H1 (cell line): ENCODE data around the gene PDE4B. TPM values are rescaled to one million over a fixed set of nuclear protein-coding genes. Genes with fewer than 3 reads are reported as not detected.

ENCODE experiments used
- CTCF ChIA-PET: fragments of 300-600 bp; sonication (Branson Sonifier 250); formaldehyde crosslinking; loops from one replicate; lab custom pipeline; 2021; ENCODE audit not compliant: partially characterized antibody; lab: Charles Lee
- POLR2A ChIA-PET: fragments of 300-600 bp; sonication (Branson Sonifier 250); formaldehyde crosslinking; loops from one replicate; lab custom pipeline; 2021; ENCODE audit warnings: inconsistent platforms; ENCODE audit not compliant: partially characterized antibody; lab: Charles Lee
- DNase-seq, 2 experiments: peaks; one replicate each; pipeline versions ENCODE4 v3.0.0 to v3.0.0-alpha.2; 2010 to 2022; ENCODE audit warnings: low spot score in 2 of 2, low read depth in 1 of 2, mixed read lengths in 1 of 2
- FAIRE-seq: peaks from 2 replicates; lab custom pipeline; 2011; peaks lifted over from hg19 to GRCh38; lab: Jason Lieb, UNC
- H2AFZ ChIP-seq: 2 replicates; pipeline ENCODE4 v1.8.1; 2012; ENCODE audit warnings: low read length, inconsistent platforms
- H2AK5ac ChIP-seq: 2 replicates; pipeline ENCODE4 v1.6.1; 2013; ENCODE audit warnings: low read depth, low read length
- H2BK120ac ChIP-seq: replicated peaks from 2 replicates; pipeline ENCODE3; 2013; ENCODE audit warnings: low read depth, low read length, inconsistent platforms
- H2BK12ac ChIP-seq: 2 replicates; pipeline ENCODE4 v1.6.1; 2013; ENCODE audit warnings: low read depth, low read length
- H2BK15ac ChIP-seq: 2 replicates; pipeline ENCODE4 v1.6.1; 2013; ENCODE audit warnings: low read length
- H2BK20ac ChIP-seq: 2 replicates; pipeline ENCODE4 v1.6.1; 2013; ENCODE audit warnings: low read length
- H2BK5ac ChIP-seq: 2 replicates; pipeline ENCODE4 v1.6.1; 2013; ENCODE audit warnings: low read depth, low read length
- H3K14ac ChIP-seq: 2 replicates; pipeline ENCODE4 v1.6.1; 2013; ENCODE audit warnings: inconsistent platforms; ENCODE audit not compliant: insufficient read length
- H3K18ac ChIP-seq: 2 replicates; pipeline ENCODE4 v1.6.1; 2013; ENCODE audit warnings: low read length; ENCODE audit errors: extremely low read depth
- H3K23ac ChIP-seq: 2 replicates; pipeline ENCODE4 v1.6.1; 2013; ENCODE audit warnings: inconsistent platforms; ENCODE audit not compliant: insufficient read length
- H3K23me2 ChIP-seq: 2 replicates; pipeline ENCODE4 v1.6.1; 2013; ENCODE audit warnings: low read depth, low read length
- H3K27ac ChIP-seq: 2 replicates; pipeline ENCODE4 v1.6.1; 2011; ENCODE audit warnings: low read depth, low read length, inconsistent platforms
- H3K27me3 ChIP-seq, 4 experiments: replicated peaks in 1 of 4; 1 replicate in 1 of 4; 2 replicates in 3 of 4; pipeline versions ENCODE4 v1.6.1 to v1.8.1; 2011 to 2013; ENCODE audit warnings: low read length in 3 of 4, mild to moderate bottlenecking in 3 of 4, inconsistent platforms in 2 of 4, mixed read lengths in 2 of 4, moderate library complexity in 1 of 4; ENCODE audit not compliant: control insufficient read depth in 3 of 4, insufficient read depth in 3 of 4; ENCODE audit errors: extremely low read depth in 1 of 4
- H3K36me3 ChIP-seq, 4 experiments: 2 replicates each; pipeline versions ENCODE4 v1.6.1 to v1.8.1; 2011 to 2013; ENCODE audit warnings: mild to moderate bottlenecking in 4 of 4, low read length in 3 of 4, moderate library complexity in 2 of 4, control low read depth in 1 of 4, inconsistent platforms in 1 of 4; ENCODE audit not compliant: insufficient read depth in 4 of 4, control insufficient read depth in 2 of 4
- H3K4ac ChIP-seq: replicated peaks from 2 replicates; pipeline ENCODE3; 2013; ENCODE audit warnings: low read length, low read depth, mixed read lengths, inconsistent platforms; ENCODE audit not compliant: insufficient read length
- H3K4me1 ChIP-seq, 4 experiments: replicated peaks in 1 of 4; 1 replicate in 1 of 4; 2 replicates in 3 of 4; pipeline versions ENCODE4 v1.6.1 to v1.8.1; 2011 to 2013; ENCODE audit warnings: low read length in 3 of 4, inconsistent platforms in 2 of 4, mixed read lengths in 1 of 4; ENCODE audit not compliant: insufficient read depth in 4 of 4, control insufficient read depth in 3 of 4
- H3K4me2 ChIP-seq, 2 experiments: 2 replicates each; pipeline versions ENCODE4 v1.6.1 to v1.8.1; 2011 to 2013; ENCODE audit warnings: low read depth in 2 of 2, low read length in 2 of 2, control low read depth in 1 of 2, inconsistent platforms in 1 of 2, mild to moderate bottlenecking in 1 of 2; ENCODE audit not compliant: insufficient read depth in 1 of 2
- H3K4me3 ChIP-seq, 4 experiments: fragments of 200-600, 300-600 bp in 1 of 4; sonication (generic), shearing (Covaris generic), sonication (Bioruptor Twin) in 1 of 4; 2 replicates each; pipeline versions ENCODE4 v1.5.1 to v1.8.1; 2011 to 2016; ENCODE audit warnings: low read length in 4 of 4, low read depth in 3 of 4, control low read depth in 2 of 4, inconsistent platforms in 2 of 4, mild to moderate bottlenecking in 2 of 4, mixed read lengths in 1 of 4, moderate library complexity in 1 of 4; ENCODE audit not compliant: insufficient read depth in 2 of 4; ENCODE audit errors: extremely low read depth in 1 of 4
- H3K56ac ChIP-seq: replicated peaks from 2 replicates; pipeline ENCODE3; 2013; ENCODE audit warnings: low read depth, mild to moderate bottlenecking, mixed read lengths, low read length, inconsistent platforms; ENCODE audit not compliant: insufficient read length
- H3K79me1 ChIP-seq: 2 replicates; pipeline ENCODE4 v1.6.1; 2013; ENCODE audit warnings: low read depth, low read length, control low read depth
- H3K79me2 ChIP-seq, 2 experiments: 2 replicates each; pipeline versions ENCODE4 v1.6.1 to v1.8.1; 2012 to 2013; ENCODE audit warnings: low read length in 2 of 2, mild to moderate bottlenecking in 2 of 2, inconsistent platforms in 1 of 2; ENCODE audit not compliant: insufficient read depth in 2 of 2, control insufficient read depth in 1 of 2
- H3K9ac ChIP-seq, 4 experiments: replicated peaks in 1 of 4; 1 replicate in 1 of 4; 2 replicates in 3 of 4; pipeline versions ENCODE4 v1.6.1 to v1.8.1; 2011 to 2013; ENCODE audit warnings: low read depth in 3 of 4, low read length in 3 of 4, control low read depth in 2 of 4, mild to moderate bottlenecking in 2 of 4, moderate library complexity in 2 of 4, inconsistent platforms in 1 of 4; ENCODE audit errors: extremely low read depth in 1 of 4
- H3K9me3 ChIP-seq, 2 experiments: 2 replicates each; pipeline versions ENCODE4 v1.6.1 to v1.8.1; 2012 to 2013; ENCODE audit warnings: mild to moderate bottlenecking in 2 of 2, moderate library complexity in 2 of 2, control low read depth in 1 of 2, inconsistent platforms in 1 of 2, low read depth in 1 of 2, low read length in 1 of 2, mixed read lengths in 1 of 2; ENCODE audit not compliant: insufficient read depth in 2 of 2
- H4K20me1 ChIP-seq, 2 experiments: replicated peaks in 1 of 2; 2 replicates each; pipeline versions ENCODE3 to v1.8.1; 2011 to 2013; ENCODE audit warnings: inconsistent platforms in 2 of 2, low read length in 2 of 2, mild to moderate bottlenecking in 1 of 2; ENCODE audit not compliant: insufficient read depth in 2 of 2, control insufficient read depth in 1 of 2
- H4K5ac ChIP-seq: 2 replicates; pipeline ENCODE4 v1.6.1; 2013; ENCODE audit warnings: low read length, low read depth, mixed read lengths, inconsistent platforms; ENCODE audit not compliant: insufficient read length
- H4K8ac ChIP-seq: 2 replicates; pipeline ENCODE4 v1.8.0; 2013; ENCODE audit warnings: mild to moderate bottlenecking, moderate library complexity, low read length, inconsistent platforms; ENCODE audit not compliant: insufficient read depth; ENCODE audit errors: extremely low read depth
- H4K91ac ChIP-seq: replicated peaks from 2 replicates; pipeline ENCODE3; 2013; ENCODE audit warnings: low read length, mixed read lengths, inconsistent platforms; ENCODE audit not compliant: insufficient read length
- NANOG ChIP-seq: IDR thresholded peaks from 2 replicates; pipeline ENCODE4 v1.6.1; 2011; ENCODE audit warnings: low read length, low read depth, mild to moderate bottlenecking, inconsistent platforms; ENCODE audit not compliant: insufficient read depth, poor library complexity, severe bottlenecking
- POLR2AphosphoS5 ChIP-seq: IDR thresholded peaks from 2 replicates; pipeline ENCODE4 v1.6.1; 2011; ENCODE audit warnings: low read depth, low read length
- RBBP5 ChIP-seq: IDR thresholded peaks from 2 replicates; pipeline ENCODE4 v1.7.1; 2012; ENCODE audit warnings: low read depth, mild to moderate bottlenecking, inconsistent platforms, low read length, moderate library complexity, borderline replicate concordance
- TEAD4 ChIP-seq: IDR thresholded peaks from 2 replicates; pipeline ENCODE4 v1.6.1; 2012; ENCODE audit warnings: low read depth, low read length, inconsistent platforms, mixed read lengths
- WGBS, 2 experiments: shearing (Covaris generic) in 1 of 2; methylation state at CpG; one replicate each; pipeline versions ENCODE4 v1.1.6 to v1.1.7; 2013 to 2015; ENCODE audit warnings: low lambda C conversion rate in 2 of 2, mixed read lengths in 2 of 2, inconsistent platforms in 1 of 2, low coverage in 1 of 2, missing lambda C conversion rate in 1 of 2; ENCODE audit not compliant: insufficient replicate concordance in 2 of 2, insufficient coverage in 1 of 2, insufficient read length in 1 of 2; ENCODE audit errors: extremely low coverage in 1 of 2, missing lambda C conversion rate in 1 of 2; 5-methylcytosine and 5-hydroxymethylcytosine counted together
- polyA plus RNA-seq, 7 experiments: library from polyadenylated mRNA; depleted of rRNA in 3 of 7; stranded (reverse) in 5 of 7; unstranded in 2 of 7; fragments of >200 nt in 5 of 7; fragments of 200-250 nt in 2 of 7; gene quantifications; 1 replicate in 5 of 7; 2 replicates in 1 of 7; 4 replicates in 1 of 7; pipeline versions ENCODE4 v1.2.1 to v1.2.3, GENCODE V29; 2011 to 2013; ENCODE audit warnings: missing spikeins in 2 of 7, mixed read lengths in 2 of 7
- total RNA-seq: library from RNA; stranded (reverse); fragmentation: NEBNext Ultra II Directional; extraction: Animal tissue kit (Norgen Biotek cat#: 25700); gene quantifications from 2 replicates; pipeline ENCODE4 v1.2.1, GENCODE V29; 2021
- TF ChIP-seq, protein P1 (sequence below): IDR thresholded peaks from 2 replicates; pipeline ENCODE4 v1.6.1; 2011; ENCODE audit warnings: low read depth, mild to moderate bottlenecking, low read length; ENCODE audit not compliant: insufficient read depth

The PDE4B gene
- total and polyA plus RNA-seq, 2 of the 8 experiments (the other 6 are each of a cell fraction or from before 2014, with no cell fraction given): 5.0 to 15.1 TPM

GRCh38 chr1:66119148-66119547 lies 326.5 kb downstream of the PDE4B start:
- 94% methylated on average over 7 of the region's 7 CpGs; no CpG with 5 or more reads in 1 of the 2 experiments for WGBS, 2 experiments
- no peak overlapping the region for H2AFZ ChIP-seq
- CTCF ChIA-PET: no interaction called here

More at GRCh38 chr1:66119148-66119547, 326.5 kb downstream of the PDE4B start:
- H2AK5ac ChIP-seq: no peak overlapping the region
- no peak overlapping the region for H4K91ac ChIP-seq
- H4K20me1 ChIP-seq: no peaks in the 10 kb centered on the region
- H3K27me3 ChIP-seq: no peaks in the 10 kb centered on the region
- no peak overlapping the region for H2BK20ac ChIP-seq
- no peaks in the 10 kb centered on the region for H3K23me2 ChIP-seq
- no peak overlapping the region for H3K9ac ChIP-seq
- no peak overlapping the region for H3K18ac ChIP-seq
- H3K4ac ChIP-seq: no peak overlapping the region
- no peaks in the 10 kb centered on the region for H3K9me3 ChIP-seq
- no peak overlapping the region for H3K27ac ChIP-seq
- no peak overlapping the region for H3K23ac ChIP-seq
- H3K36me3 ChIP-seq: no peaks in the 10 kb centered on the region
- no peak overlapping the region for H4K8ac ChIP-seq
- H3K56ac ChIP-seq: no peak overlapping the region
- no peak overlapping the region for H3K4me3 ChIP-seq
- DNase-seq: no peak
- no peaks in the 10 kb centered on the region for H3K79me1 ChIP-seq
- H2BK12ac ChIP-seq: no peak overlapping the region
- no peaks in the 10 kb centered on the region for H3K79me2 ChIP-seq
- H4K5ac ChIP-seq: no peak overlapping the region
- H3K4me2 ChIP-seq: no peak overlapping the region
- no peak overlapping the region for H2BK120ac ChIP-seq
- TF ChIP-seq, protein P1, sequence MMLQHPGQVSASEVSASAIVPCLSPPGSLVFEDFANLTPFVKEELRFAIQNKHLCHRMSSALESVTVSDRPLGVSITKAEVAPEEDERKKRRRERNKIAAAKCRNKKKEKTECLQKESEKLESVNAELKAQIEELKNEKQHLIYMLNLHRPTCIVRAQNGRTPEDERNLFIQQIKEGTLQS: no peak
- no peak for TF ChIP-seq TEAD4
- TF ChIP-seq NANOG: no peak
- no peak for TF ChIP-seq RBBP5
- no peak for TF ChIP-seq POLR2AphosphoS5
- H2BK15ac ChIP-seq: no peak overlapping the region
- H2BK5ac ChIP-seq: no peak overlapping the region
- no peak overlapping the region for H3K14ac ChIP-seq
- no peaks in the 10 kb centered on the region for H3K4me1 ChIP-seq
- no peak for FAIRE-seq
- POLR2A ChIA-PET: no interaction called here
